Lower lobe of right lung (tissue), 2 donors: ENCODE data around the gene OPA3. TPM values are rescaled to one million over a fixed set of nuclear protein-coding genes. Genes with fewer than 3 reads are reported as not detected.

Experiments used
- ATAC-seq, 2 donors: fragments of 200-7000 bp; cut with Tn5 transposase; one replicate each; pipeline ENCODE4 v1.9.1; 2020 to 2022; ENCODE audit warnings: mild to moderate bottlenecking in 2 of 2, moderate library complexity in 2 of 2
- DNase-seq: peaks from one replicate; pipeline ENCODE4 v3.0.0-alpha.2; 2020
- H3K27ac ChIP-seq: fragments of 200-600 bp; one replicate; pipeline ENCODE4 v1.8.0; 2022
- H3K27me3 ChIP-seq: fragments of 200-600 bp; one replicate; pipeline ENCODE4 v1.8.0; 2022; ENCODE audit warnings: low read depth
- H3K36me3 ChIP-seq: fragments of 200-600 bp; one replicate; pipeline ENCODE4 v1.8.0; 2022; ENCODE audit warnings: mild to moderate bottlenecking
- H3K4me1 ChIP-seq: fragments of 200-600 bp; one replicate; pipeline ENCODE4 v1.8.0; 2022
- H3K4me3 ChIP-seq: fragments of 200-600 bp; one replicate; pipeline ENCODE4 v1.8.0; 2022; ENCODE audit warnings: mild to moderate bottlenecking
- H3K9me3 ChIP-seq: fragments of 200-600 bp; one replicate; pipeline ENCODE4 v1.8.0; 2022
- intact Hi-C: fragments of 100-400 bp; cut with DNase I; formaldehyde crosslinking; loops from one replicate; pipeline ENCODE4 v1.11.0; 2022
- total RNA-seq: library from RNA; stranded (reverse); fragmentation: NEBNext Ultra II Directional; extraction: Animal tissue kit (Norgen Biotek cat#: 25700); gene quantifications from one replicate; pipeline ENCODE4 v1.2.1, GENCODE V29; 2021
- TF ChIP-seq, protein P1 (sequence below): fragments of 200-600 bp; IDR thresholded peaks from one replicate; pipeline ENCODE4 v1.8.0; 2022; ENCODE audit warnings: antibody characterized with exemption, mild to moderate bottlenecking
- donor health status: DM: no; HTN: yes; CAD: no; lungs with severe emphysema.

The OPA3 gene
- total RNA-seq, 1 donor from 2014 or later: 11.3 TPM

DNA sequence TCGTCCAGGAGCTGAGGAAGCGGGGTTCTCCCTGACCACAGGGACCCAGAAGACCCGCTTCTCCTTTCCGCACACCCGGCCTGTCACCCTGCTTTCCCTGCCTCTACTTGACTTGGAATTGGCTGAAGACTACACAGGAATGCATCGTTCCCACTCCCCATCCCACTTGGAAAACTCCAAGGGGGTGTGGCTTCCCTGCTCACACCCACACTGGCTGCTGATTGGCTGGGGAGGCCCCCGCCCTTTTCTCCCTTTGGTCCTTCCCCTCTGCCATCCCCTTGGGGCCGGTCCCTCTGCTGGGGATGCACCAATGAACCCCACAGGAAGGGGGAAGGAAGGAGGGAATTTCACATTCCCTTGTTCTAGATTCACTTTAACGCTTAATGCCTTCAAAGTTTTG, 58.5 kb downstream of the OPA3 start:
- TF ChIP-seq, protein P1, sequence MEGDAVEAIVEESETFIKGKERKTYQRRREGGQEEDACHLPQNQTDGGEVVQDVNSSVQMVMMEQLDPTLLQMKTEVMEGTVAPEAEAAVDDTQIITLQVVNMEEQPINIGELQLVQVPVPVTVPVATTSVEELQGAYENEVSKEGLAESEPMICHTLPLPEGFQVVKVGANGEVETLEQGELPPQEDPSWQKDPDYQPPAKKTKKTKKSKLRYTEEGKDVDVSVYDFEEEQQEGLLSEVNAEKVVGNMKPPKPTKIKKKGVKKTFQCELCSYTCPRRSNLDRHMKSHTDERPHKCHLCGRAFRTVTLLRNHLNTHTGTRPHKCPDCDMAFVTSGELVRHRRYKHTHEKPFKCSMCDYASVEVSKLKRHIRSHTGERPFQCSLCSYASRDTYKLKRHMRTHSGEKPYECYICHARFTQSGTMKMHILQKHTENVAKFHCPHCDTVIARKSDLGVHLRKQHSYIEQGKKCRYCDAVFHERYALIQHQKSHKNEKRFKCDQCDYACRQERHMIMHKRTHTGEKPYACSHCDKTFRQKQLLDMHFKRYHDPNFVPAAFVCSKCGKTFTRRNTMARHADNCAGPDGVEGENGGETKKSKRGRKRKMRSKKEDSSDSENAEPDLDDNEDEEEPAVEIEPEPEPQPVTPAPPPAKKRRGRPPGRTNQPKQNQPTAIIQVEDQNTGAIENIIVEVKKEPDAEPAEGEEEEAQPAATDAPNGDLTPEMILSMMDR: no peak
- DNase-seq: peak; percentile 73
- Histone ChIP-seq H3K27ac (no peak overlapping the region), H3K4me3 (no peak overlapping the region), H3K36me3 (peaks cover 56% of the 10 kb centered on the region), H3K27me3 (no peaks in the 10 kb centered on the region), H3K4me1 (peaks cover 27% of the 10 kb centered on the region), H3K9me3 (no peaks in the 10 kb centered on the region)
- ATAC-seq: peak; percentile 38 to 50
- intact Hi-C loops: no loop called here

- no peak overlapping the region for H3K27ac ChIP-seq
- H3K36me3 ChIP-seq: peaks cover 70% of the 10 kb centered on the region
- intact Hi-C loops: no loop called here
- ATAC-seq (no peak), DNase-seq (no peak)
- TF ChIP-seq, protein P1: no peak
- no peaks in the 10 kb centered on the region for H3K9me3 ChIP-seq
- H3K4me3 ChIP-seq: no peak overlapping the region
- H3K4me1 ChIP-seq: peaks cover 35% of the 10 kb centered on the region
- H3K27me3 ChIP-seq: no peaks in the 10 kb centered on the region
Measured at GRCh38 chr19:45524575-45525129, 60.0 kb downstream of the OPA3 start.

GRCh38 chr19:45523642-45524256, 60.9 kb downstream of the OPA3 start:
- Histone ChIP-seq H3K4me1 (peaks cover 28% of the 10 kb centered on the region), H3K27ac (no peak overlapping the region), H3K36me3 (peaks cover 78% of the 10 kb centered on the region), H3K9me3 (no peaks in the 10 kb centered on the region), H3K27me3 (no peaks in the 10 kb centered on the region), H3K4me3 (no peak overlapping the region)
- peak; percentile 81 for DNase-seq
- ATAC-seq: peak; percentile 93 to 95
- intact Hi-C loops: no loop called here
- TF ChIP-seq, protein P1: peak; percentile 90

DNA sequence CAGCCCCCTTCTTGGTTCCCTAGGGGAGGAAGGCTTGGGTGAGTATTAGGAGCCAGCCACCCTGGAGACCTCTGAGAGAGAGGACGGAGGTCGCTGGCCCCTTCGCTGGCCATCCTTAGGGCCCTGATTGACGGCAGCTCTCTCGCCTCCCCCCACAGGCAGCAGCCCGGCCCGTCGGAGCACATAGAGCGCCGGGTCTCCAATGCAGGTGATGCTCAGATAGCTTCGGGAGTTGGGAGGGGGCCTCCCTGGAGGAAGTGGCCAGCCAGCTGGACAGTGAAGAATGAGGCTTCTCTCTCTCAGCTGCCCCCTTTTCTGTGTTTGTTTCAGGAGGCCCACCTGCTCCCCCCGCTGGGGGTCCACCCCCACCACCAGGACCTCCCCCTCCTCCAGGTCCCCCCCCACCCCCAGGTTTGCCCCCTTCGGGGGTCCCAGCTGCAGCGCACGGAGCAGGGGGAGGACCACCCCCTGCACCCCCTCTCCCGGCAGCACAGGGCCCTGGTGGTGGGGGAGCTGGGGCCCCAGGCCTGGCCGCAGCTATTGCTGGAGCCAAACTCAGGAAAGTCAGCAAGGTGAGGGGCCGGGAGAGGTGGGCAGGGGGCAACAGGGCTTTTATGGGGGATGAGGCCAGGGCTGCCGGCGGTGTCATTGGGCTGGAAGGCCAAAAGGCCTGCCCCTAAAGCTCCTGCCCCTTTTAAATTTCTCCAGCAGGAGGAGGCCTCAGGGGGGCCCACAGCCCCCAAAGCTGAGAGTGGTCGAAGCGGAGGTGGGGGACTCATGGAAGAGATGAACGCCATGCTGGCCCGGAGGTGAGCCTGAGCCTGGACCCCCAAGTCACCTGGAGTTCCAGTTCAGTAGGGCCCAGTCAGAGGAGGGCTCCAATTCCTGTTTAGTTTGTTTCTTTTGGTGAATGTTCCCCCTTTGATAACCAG, 62.3 kb downstream of the OPA3 start:
- Histone ChIP-seq H3K4me3 (no peak overlapping the region), H3K4me1 (peaks cover 24% of the 10 kb centered on the region), H3K9me3 (no peaks in the 10 kb centered on the region), H3K27ac (no peak overlapping the region), H3K36me3 (peaks cover 92% of the 10 kb centered on the region), H3K27me3 (no peaks in the 10 kb centered on the region)
- TF ChIP-seq, protein P1: no peak
- no peak for ATAC-seq
- no peak for DNase-seq
- intact Hi-C loops: no loop called here

DNA sequence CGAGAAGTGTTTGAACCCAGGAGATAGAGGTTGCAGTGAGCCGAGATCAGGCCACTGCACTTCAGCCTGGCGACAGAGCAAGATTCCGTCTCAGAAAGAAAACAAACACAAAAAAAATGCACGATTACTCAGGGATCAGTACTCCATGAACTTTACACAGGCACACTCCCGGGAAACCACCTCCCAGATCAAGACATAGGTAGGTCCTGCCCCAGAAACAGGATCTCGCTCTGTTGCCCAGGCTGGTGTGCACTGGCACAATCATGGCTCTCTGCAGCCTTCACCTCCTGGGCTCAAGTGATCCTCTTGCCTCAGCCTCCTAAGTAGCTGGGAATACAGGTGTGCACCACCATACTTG, 66.2 kb downstream of the OPA3 start:
- intact Hi-C loops: no loop called here
- ATAC-seq (no peak), DNase-seq (no peak)
- no peaks in the 10 kb centered on the region for H3K27me3 ChIP-seq
- H3K9me3 ChIP-seq: no peaks in the 10 kb centered on the region
- H3K36me3 ChIP-seq: peaks cover 63% of the 10 kb centered on the region
- no peak overlapping the region for H3K4me3 ChIP-seq
- TF ChIP-seq, protein P1: no peak
- H3K27ac ChIP-seq: no peak overlapping the region
- H3K4me1 ChIP-seq: peaks cover 43% of the 10 kb centered on the region
